GM18505 (cell line): ENCODE results near the gene STXBP4.
A peak's percentile ranks its signal among the peaks of the same experiment; 100 is the strongest.

ENCODE experiments used
- ATAC-seq: cut with Tn5 transposase; IDR thresholded peaks from one replicate; pipeline ENCODE4 v1.9.1; 2021; ENCODE audit not compliant: unreplicated experiment
- POLR2A ChIP-seq: IDR thresholded peaks from 4 replicates; pipeline ENCODE4 v1.6.1; 2011; ENCODE audit warnings: borderline replicate concordance; ENCODE audit not compliant: insufficient read depth, insufficient read length; ENCODE audit errors: extremely low read depth

The STXBP4 gene

DNA sequence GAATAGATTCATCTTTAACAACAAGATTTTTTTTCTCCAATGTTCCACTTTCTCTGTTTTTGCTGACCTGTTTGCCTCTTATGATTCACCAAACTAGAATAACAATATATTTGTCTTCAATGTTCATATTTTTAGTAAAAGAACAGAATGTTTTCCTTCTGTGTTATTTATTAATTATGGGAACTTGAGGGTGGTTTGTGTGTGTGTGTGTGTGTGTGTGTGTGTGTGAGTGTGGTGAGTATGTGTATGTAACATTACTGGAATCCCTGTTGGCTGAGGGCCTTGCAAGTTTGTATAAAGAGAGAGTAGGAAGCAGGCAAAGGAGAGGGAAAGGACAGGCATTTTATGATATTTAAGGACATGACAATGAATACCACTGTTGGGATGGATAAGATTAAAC, 13.8 kb downstream of the STXBP4 start:
- TF ChIP-seq POLR2A = no peak
- no peak for ATAC-seq

- TF ChIP-seq POLR2A = no peak
- ATAC-seq = no peak
Observed at GRCh38 chr17:54983260-54983659, 14.7 kb downstream of the STXBP4 start.

GRCh38 chr17:54985476-54985875, 16.9 kb downstream of the STXBP4 start:
- ATAC-seq = no peak

DNA sequence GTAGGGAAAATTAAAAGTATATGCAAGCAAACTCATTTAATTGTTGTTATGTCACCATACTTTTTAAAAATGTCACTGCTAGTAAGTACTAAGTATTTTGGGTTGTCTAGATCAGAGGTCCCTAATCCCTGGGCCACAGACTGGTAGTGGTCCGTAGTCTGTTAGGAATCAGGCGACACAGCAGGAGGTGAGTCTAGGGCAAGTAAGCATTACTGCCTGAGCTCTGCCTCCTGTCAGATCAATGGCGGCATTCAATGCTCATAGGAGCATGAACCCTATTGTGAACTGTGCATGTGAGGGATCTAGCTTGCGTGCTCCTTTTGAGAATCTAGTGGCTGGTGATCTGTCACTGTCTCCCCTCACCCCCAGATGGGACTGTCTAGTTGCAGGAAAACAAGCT, 21.6 kb downstream of the STXBP4 start:
- ATAC-seq = no peak
- TF ChIP-seq POLR2A = no peak

More at GRCh38 chr17:54985476-54985875, 16.9 kb downstream of the STXBP4 start:
- TF ChIP-seq POLR2A = no peak

GRCh38 chr17:54991567-54991966, 23.0 kb downstream of the STXBP4 start:
- ATAC-seq = no peak
- no peak for TF ChIP-seq POLR2A

DNA sequence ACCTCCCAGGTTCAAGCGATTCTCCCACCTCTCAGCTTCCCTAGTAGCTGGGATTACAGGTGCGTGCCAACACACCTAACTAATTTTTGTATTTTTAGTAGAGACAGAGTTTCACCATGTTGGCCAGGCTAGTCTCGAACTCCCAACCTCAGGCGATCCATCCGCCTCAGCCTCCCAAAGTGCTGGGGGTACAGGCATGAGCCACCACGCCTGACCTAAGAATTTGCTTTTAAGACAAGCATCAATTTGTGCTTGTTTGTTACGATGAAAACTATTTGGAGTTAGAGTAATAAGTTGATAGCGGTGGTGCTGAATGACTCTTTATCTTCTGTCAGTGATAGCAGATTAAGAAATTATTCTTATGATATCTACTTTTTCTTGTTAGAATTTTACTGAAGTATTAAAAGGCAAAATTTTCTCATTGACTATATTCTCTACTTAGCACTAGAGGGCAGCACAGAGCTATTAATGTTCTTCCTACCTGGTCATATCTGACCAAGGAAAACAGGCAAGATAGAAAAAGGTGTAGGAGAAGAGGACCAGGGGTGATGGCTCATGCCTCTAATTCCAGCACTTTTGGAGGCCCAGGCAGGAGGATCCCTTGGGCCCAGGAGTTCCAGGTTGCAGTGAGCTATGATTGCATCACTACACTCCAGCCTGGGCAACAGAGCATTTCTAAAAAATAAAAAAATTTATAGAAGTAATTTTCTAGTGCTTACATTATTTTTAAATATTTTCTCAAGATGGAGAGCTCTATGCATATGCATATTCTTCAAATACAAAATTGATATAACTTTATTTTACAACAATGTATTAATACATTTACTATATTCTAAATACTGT, 24.5 kb downstream of the STXBP4 start:
- no peak for ATAC-seq
- TF ChIP-seq POLR2A = no peak

DNA sequence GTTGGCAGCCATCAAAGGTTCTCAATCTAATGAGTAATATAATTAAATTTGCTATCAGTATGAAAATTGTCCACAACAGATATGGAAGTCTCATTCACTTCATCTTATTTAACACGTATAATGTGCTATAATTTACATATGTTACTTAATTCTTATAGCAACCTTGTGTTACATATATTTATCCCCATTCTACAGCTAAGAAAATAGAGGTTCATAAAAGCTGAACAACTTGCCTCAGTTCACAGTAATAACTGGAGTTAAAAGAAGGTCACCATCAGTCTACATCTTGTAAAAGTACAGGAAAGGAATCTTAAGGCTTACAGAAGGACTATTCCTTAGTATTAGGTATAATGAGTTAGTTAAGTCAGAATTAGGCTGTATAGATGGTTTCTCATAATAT, 27.9 kb downstream of the STXBP4 start:
- no peak for TF ChIP-seq POLR2A
- ATAC-seq = no peak

DNA sequence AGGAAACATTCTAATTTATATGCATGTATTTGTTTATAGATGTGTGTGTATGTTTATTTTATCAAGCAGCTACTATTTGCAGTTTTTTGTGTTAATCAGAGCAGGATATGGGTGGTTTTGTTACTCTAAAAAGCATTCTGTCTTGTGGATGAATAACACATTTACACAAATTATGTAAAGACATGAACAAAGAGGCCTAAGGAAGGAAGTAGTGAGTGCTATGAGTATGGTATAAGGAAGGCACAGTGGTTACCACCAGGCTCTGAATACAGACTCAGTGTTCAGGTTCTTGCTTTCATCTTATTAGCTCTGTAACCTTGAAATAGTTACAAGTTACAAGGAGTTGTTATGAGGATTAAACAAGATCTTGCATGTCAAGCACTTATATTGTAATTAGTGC, 33.9 kb downstream of the STXBP4 start:
- TF ChIP-seq POLR2A = no peak
- ATAC-seq = no peak

GRCh38 chr17:55004484-55004883, 35.9 kb downstream of the STXBP4 start:
- no peak for TF ChIP-seq POLR2A
- no peak for ATAC-seq

- no peak for ATAC-seq
- TF ChIP-seq POLR2A = no peak
Observed at GRCh38 chr17:55005520-55005919, 37.0 kb downstream of the STXBP4 start.

DNA sequence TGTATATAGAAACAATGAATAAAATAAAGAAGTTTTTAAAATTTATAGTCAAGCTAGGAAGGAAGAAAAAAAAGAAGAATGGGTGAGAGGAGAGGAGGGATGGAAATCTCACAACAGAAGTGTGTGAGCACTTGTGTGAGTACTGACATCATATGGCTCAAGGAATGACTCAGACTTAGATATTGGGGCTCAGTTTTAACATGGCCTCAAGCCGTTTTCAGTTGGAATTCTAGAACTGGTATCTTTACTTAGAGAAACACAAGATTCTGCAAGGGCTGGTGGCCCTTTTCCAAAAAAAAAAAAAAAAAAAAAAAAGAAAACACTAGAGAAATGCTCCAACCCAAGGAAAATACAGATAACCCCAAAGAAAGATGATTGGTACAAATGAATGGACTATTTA, 55.1 kb downstream of the STXBP4 start:
- no peak for ATAC-seq
- TF ChIP-seq POLR2A = no peak

DNA sequence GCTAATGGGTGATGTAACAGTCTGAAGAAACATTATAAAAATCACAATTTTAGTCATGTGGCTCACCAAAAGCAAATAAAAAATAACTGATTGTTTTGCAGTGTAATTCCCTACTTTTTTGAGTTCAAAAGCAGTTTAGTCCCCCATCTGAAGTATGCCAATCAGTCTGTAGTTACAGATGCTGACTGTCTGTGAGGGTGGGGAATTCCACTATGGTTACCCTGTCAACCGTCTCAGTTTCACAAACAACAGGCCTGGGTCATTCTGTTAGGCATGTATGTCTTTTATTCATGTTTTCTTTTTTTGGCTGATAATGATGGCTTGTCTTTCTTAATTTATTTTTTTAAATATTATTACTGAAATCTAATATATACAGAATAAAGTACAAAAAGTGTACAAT, 69.3 kb downstream of the STXBP4 start:
- peak; percentile 92 for ATAC-seq
- TF ChIP-seq POLR2A = no peak

GRCh38 chr17:55038291-55038690, 69.7 kb downstream of the STXBP4 start:
- TF ChIP-seq POLR2A = no peak
- ATAC-seq = no peak

DNA sequence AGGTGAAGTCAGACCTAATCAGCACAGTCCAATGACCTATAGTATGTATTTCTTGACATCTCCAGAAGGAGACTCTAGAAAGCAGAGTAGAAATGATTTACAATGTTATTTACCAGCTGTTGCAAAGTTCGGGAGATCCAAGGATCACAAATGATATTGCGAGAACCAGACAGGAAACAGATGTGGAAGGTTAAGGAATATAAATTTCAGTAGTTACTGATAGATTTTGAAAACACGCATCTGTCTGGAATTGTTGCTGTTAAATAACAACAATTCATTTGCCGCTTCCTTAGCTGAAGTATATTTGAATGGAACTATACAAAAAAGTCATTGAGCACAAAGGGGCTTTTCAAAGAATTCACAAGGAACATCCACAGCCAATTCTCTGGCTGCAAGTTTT, 72.0 kb downstream of the STXBP4 start:
- ATAC-seq = no peak
- no peak for TF ChIP-seq POLR2A
